PC-9 (cell line): ENCODE measurements around the gene INVS. TPM values are rescaled to one million over a fixed set of nuclear protein-coding genes. Genes with fewer than 3 reads are reported as not detected.
"Not testable (repeated sequence)": the region's sequence is repeated elsewhere in the genome, so short reads cannot be mapped to it uniquely, and the experiment has no call there.

Experiments used
- BruUV-seq: library from RNA; stranded (reverse); fragments of 400-500 nt; replicated peaks from 2 replicates; lab custom pipeline; 2021; lab: Mats Ljungman, UMichigan
- CTCF ChIA-PET: fragments of 300-600 bp; sonication (Branson Sonifier 250); formaldehyde crosslinking; loops from one replicate; lab custom pipeline; 2022; ENCODE audit warnings: antibody characterized with exemption; lab: Charles Lee
- POLR2A ChIA-PET: fragments of 300-600 bp; sonication (Branson Sonifier 250); formaldehyde crosslinking; loops from one replicate; lab custom pipeline; 2022; ENCODE audit warnings: antibody characterized with exemption; ENCODE audit not compliant: unreplicated experiment; lab: Charles Lee
- DNase-seq, 2 experiments: peaks; one replicate each; pipeline versions ENCODE4 v3.0.0 to v3.0.0-alpha.2; 2015 to 2022; ENCODE audit warnings: mixed read lengths in 1 of 2
- H2AFZ ChIP-seq: fragments of 200-600 bp; sonication (generic); 2 replicates; pipeline ENCODE4 v1.8.1; 2017; ENCODE audit warnings: antibody characterized with exemption
- H3F3A ChIP-seq: fragments of 200-600 bp; sonication (generic); 2 replicates; pipeline ENCODE4 v1.8.1; 2017; ENCODE audit warnings: antibody characterized with exemption, mild to moderate bottlenecking, low read depth; ENCODE audit not compliant: insufficient read depth
- H3K27ac ChIP-seq: fragments of 200-600 bp; sonication (generic); 2 replicates; pipeline ENCODE4 v1.6.1; 2016; ENCODE audit warnings: mixed run types
- H3K27me3 ChIP-seq: fragments of 200-600 bp; sonication (generic); 2 replicates; pipeline ENCODE4 v1.6.1; 2016; ENCODE audit warnings: low read depth, mixed run types; ENCODE audit not compliant: insufficient read depth
- H3K36me3 ChIP-seq: fragments of 200-600 bp; sonication (generic); 2 replicates; pipeline ENCODE4 v1.6.1; 2016; ENCODE audit warnings: low read depth, mixed run types
- H3K4me1 ChIP-seq: fragments of 200-600 bp; sonication (generic); replicated peaks from 2 replicates; pipeline ENCODE4 v1.6.1; 2016; ENCODE audit warnings: mixed run types; ENCODE audit not compliant: insufficient read depth
- H3K4me2 ChIP-seq: fragments of 200-600 bp; sonication (generic); 2 replicates; pipeline ENCODE4 v1.6.1; 2017; ENCODE audit warnings: mixed run types
- H3K4me3 ChIP-seq: fragments of 200-600 bp; sonication (generic); 2 replicates; pipeline ENCODE4 v1.6.1; 2016; ENCODE audit warnings: mixed run types
- H3K79me2 ChIP-seq: fragments of 200-600 bp; sonication (generic); 2 replicates; pipeline ENCODE4 v1.6.1; 2017; ENCODE audit warnings: low read depth, mixed run types
- H3K9me2 ChIP-seq: fragments of 200-600 bp; sonication (generic); 2 replicates; pipeline ENCODE4 v1.8.1; 2017; ENCODE audit warnings: mild to moderate bottlenecking; ENCODE audit not compliant: insufficient read depth
- H3K9me3 ChIP-seq: fragments of 200-600 bp; sonication (generic); 2 replicates; pipeline ENCODE4 v1.8.1; 2016; ENCODE audit warnings: low read depth; ENCODE audit not compliant: insufficient read depth
- H4K20me1 ChIP-seq: fragments of 200-600 bp; sonication (generic); 2 replicates; pipeline ENCODE4 v1.8.1; 2017; ENCODE audit not compliant: insufficient read depth
- CTCF ChIP-seq: fragments of 200-600 bp; sonication (generic); conservative IDR thresholded peaks from 2 replicates; pipeline ENCODE4 v1.6.1; 2017; ENCODE audit warnings: mixed run types, antibody characterized with exemption, mild to moderate bottlenecking, moderate library complexity
- EZH2 ChIP-seq: fragments of 200-600 bp; sonication (generic); IDR thresholded peaks from 2 replicates; pipeline ENCODE4 v1.8.0; 2017; ENCODE audit warnings: antibody characterized with exemption, low read depth
- intact Hi-C: fragments of 100-400 bp; cut with micrococcal nuclease; formaldehyde crosslinking; loops from one replicate; pipeline ENCODE4 v1.10.0; 2022; ENCODE audit not compliant: unreplicated experiment
- total RNA-seq: library from RNA; stranded (reverse); gene quantifications from 2 replicates; pipeline ENCODE4 v1.2.3, GENCODE V29; 2021

INVS gene
- total RNA-seq, 1 experiment from 2014 or later: 24.0 TPM

GRCh38 chr9:100228352-100228869 lies 129.4 kb downstream of the INVS start:
- Histone ChIP-seq H3K9me2 (no peaks in the 10 kb centered on the region), H2AFZ (no peak overlapping the region), H3K4me1 (no peaks in the 10 kb centered on the region), H3F3A (no peaks in the 10 kb centered on the region), H3K27ac (no peak overlapping the region), H3K4me2 (no peak overlapping the region), H3K79me2 (no peaks in the 10 kb centered on the region), H3K9me3 (no peaks in the 10 kb centered on the region), H3K4me3 (no peak overlapping the region), H3K36me3 (peaks cover 8% of the 10 kb centered on the region; the same call in 1 of the 2 replicates), H3K27me3 (no peaks in the 10 kb centered on the region), H4K20me1 (no peaks in the 10 kb centered on the region)
- DNase-seq: no peak
- intact Hi-C loops: loop anchor here (10.0 kb wide), 2 partner anchors 366 to 1044 kb away; no protein-coding TSS in a partner anchor
- TF ChIP-seq EZH2 (no peak), CTCF (no peak)
- ChIA-PET POLR2A (no interaction called here), CTCF (no interaction called here)
- BruUV-seq: no TSS peak

GRCh38 chr9:100229136-100229535 lies 130.1 kb downstream of the INVS start:
- Histone ChIP-seq H3K4me2 (no peak overlapping the region), H4K20me1 (no peaks in the 10 kb centered on the region), H3K27me3 (no peaks in the 10 kb centered on the region), H3K27ac (no peak overlapping the region), H3K79me2 (no peaks in the 10 kb centered on the region), H3K4me3 (no peak overlapping the region), H3K9me3 (no peaks in the 10 kb centered on the region), H3K4me1 (no peaks in the 10 kb centered on the region), H3K36me3 (peaks cover 8% of the 10 kb centered on the region; the same call in 1 of the 2 replicates), H3F3A (no peaks in the 10 kb centered on the region), H2AFZ (no peak overlapping the region), H3K9me2 (no peaks in the 10 kb centered on the region)
- DNase-seq: no peak
- no peak for TF ChIP-seq CTCF
- no peak for TF ChIP-seq EZH2
- intact Hi-C loops: loop anchor here (10.0 kb wide), 2 partner anchors 366 to 1044 kb away; no protein-coding TSS in a partner anchor
- POLR2A ChIA-PET: no interaction called here
- CTCF ChIA-PET: no interaction called here
- no TSS peak for BruUV-seq

- TF ChIP-seq CTCF: no peak
- no peak for TF ChIP-seq EZH2
- H2AFZ ChIP-seq: no peak overlapping the region
- no peak overlapping the region for H3K27ac ChIP-seq
- H3K36me3 ChIP-seq: peaks cover 8% of the 10 kb centered on the region; the same call in 1 of the 2 replicates
- no peak overlapping the region for H3K4me3 ChIP-seq
- H3K79me2 ChIP-seq: no peaks in the 10 kb centered on the region
- CTCF ChIA-PET: no interaction called here
- H3F3A ChIP-seq: no peaks in the 10 kb centered on the region
- H3K9me3 ChIP-seq: no peaks in the 10 kb centered on the region
- POLR2A ChIA-PET: no interaction called here
- H4K20me1 ChIP-seq: no peaks in the 10 kb centered on the region
- intact Hi-C loops: loop anchor here (10.0 kb wide), 2 partner anchors 365 to 1045 kb away; no protein-coding TSS in a partner anchor
- no TSS peak for BruUV-seq
- H3K4me2 ChIP-seq: no peak overlapping the region
- no peaks in the 10 kb centered on the region for H3K4me1 ChIP-seq
- no peaks in the 10 kb centered on the region for H3K9me2 ChIP-seq
- no peak for DNase-seq
- no peaks in the 10 kb centered on the region for H3K27me3 ChIP-seq
These were observed 130.5 kb downstream of the INVS start for GRCh38 chr9:100229561-100229960.

- H3K79me2 ChIP-seq, intact Hi-C loops, CTCF ChIA-PET, H3K9me2 ChIP-seq, H3K36me3 ChIP-seq, H3K4me2 ChIP-seq, H3K9me3 ChIP-seq, H3K4me3 ChIP-seq, H3F3A ChIP-seq, H3K27ac ChIP-seq, BruUV-seq, H4K20me1 ChIP-seq, H2AFZ ChIP-seq, DNase-seq, H3K4me1 ChIP-seq, POLR2A ChIA-PET, H3K27me3 ChIP-seq: not testable (repeated sequence)
These were observed 137.9 kb downstream of the INVS start for GRCh38 chr9:100236986-100237385.
